IPS-NIHi7 (cell line): ENCODE data around the gene INPP1.
A peak's percentile ranks its signal among the peaks of the same experiment; 100 is the strongest.
"Not testable (repeated sequence)": the region's sequence is repeated elsewhere in the genome, so short reads cannot be mapped to it uniquely, and the experiment has no call there.

ENCODE experiments used
- DNase-seq: peaks from one replicate; pipeline ENCODE4 v3.0.0; 2012; ENCODE audit warnings: mixed read lengths; ENCODE audit errors: extremely low spot score

The INPP1 gene, protein sequence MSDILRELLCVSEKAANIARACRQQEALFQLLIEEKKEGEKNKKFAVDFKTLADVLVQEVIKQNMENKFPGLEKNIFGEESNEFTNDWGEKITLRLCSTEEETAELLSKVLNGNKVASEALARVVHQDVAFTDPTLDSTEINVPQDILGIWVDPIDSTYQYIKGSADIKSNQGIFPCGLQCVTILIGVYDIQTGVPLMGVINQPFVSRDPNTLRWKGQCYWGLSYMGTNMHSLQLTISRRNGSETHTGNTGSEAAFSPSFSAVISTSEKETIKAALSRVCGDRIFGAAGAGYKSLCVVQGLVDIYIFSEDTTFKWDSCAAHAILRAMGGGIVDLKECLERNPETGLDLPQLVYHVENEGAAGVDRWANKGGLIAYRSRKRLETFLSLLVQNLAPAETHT

DNA sequence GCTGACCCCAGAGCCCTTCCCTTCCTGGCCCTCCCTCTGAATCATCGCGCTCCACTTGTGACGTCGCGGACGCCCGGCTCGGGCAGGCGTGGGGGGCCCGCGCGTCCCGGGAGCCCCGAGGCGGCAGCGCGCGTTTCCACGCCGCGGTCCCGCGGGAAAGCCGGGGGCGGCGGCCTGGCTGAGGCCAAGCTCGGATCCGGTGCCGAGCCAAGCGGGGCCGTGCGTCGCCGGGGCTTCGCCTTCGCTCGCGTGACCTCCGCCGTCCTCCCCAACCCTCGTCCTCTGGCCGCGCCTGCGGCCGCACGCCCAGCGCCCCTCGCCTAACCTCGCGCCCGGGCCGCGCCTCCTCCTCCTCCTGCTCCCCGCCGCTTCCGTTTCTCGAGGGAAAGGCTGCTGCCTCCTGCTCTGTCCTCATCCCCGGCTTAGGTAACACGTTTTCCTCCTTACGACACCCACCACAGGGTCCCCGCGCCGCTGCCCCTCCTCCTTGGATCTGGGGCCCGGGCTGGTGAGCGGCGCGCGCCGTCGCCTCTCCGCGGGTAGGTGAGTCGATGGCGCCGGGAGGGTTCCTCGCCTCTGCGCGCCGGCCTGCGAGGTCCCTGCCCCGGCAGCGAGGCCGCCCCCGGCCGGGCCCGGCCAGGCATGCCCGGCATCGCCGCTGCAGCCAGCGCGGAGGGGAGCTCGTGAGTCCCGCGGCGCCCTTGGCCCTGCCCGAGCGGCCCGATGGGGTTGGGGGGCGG is at the start of gene INPP1:
Gene INPP1, plus strand, starts transcription at position 54 of the 740 bp plus-strand sequence. CDS start 16,514 bp downstream, outside the sequence.
- peak; percentile 64 for DNase-seq

DNA sequence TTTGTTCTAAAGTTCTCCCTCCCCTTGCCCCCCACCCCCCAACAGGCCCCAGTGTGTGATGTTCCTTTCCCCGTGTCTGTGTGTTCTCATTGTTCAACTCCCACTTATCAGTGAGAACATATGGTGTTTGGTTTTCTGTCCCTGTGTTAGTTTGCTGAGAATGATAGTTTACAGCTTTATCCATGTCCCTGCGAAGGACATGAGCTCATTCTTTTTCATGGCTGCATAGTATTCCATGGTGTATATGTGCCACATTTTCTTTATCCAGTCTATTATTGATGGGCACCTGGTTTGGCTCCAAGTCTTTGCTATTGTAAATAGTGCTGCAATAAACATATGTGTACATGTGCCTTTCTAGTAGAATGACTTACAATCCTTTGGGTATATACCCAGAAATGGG is 45.5 kb upstream of the INPP1 start:
- DNase-seq, result not testable (repeated sequence)

DNA sequence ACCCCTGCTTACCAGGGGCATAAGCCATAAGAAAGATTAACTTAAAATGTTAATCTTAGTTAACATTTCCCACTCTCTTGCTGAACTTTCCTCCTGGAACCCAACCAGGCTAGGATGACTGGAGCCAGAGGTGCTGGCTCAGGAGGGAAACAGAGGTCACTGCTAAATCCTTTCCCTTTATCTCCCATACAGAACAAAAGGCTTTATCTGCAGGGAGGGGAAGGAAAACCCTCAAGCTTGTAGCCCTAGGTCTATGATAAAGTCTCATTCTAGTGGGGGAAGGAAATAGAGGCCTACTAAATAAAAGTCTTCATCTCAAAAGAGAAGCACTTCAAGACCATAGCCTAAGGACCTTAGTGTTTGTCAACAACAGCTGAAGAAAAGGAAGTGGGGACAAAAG is 42.4 kb upstream of the INPP1 start:
- peak; percentile 16 for DNase-seq

DNA sequence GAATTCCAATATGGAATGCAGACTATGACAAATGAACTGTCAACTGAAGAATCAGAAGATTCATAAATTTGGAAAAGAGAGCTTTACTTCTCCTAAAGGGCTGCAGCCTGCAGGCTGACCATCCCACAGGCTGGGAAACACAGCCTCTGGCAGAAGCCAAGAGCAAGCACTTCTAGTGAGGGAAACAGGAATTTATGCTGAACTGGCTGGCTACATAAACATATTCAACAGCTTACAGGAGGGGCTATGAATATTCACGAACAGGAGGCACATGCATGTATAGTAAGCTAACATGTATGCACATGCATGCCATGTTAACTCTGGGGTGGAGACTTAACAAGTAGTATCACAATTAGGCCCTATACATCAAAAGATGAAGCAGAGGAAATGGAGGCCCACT is 41.3 kb upstream of the INPP1 start:
- no peak for DNase-seq

DNA sequence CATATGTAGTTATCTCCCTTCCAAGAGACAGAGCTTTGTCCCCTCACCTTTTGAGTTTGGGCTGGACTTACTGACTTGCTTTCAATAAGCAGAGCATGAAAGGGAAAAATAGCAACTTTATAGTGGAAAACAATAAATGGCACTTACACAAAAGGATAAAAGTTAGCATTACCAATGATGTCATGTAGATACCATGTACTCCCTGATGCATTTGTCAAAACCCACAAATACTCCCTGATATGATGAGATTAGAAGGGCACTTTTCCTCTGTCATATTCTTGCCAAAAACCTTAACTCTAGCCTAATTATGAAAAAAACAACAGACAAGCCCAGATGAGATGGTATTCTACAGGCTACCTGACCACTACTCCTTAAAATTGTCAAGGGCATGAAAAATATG is 39.7 kb upstream of the INPP1 start:
- no peak for DNase-seq

DNA sequence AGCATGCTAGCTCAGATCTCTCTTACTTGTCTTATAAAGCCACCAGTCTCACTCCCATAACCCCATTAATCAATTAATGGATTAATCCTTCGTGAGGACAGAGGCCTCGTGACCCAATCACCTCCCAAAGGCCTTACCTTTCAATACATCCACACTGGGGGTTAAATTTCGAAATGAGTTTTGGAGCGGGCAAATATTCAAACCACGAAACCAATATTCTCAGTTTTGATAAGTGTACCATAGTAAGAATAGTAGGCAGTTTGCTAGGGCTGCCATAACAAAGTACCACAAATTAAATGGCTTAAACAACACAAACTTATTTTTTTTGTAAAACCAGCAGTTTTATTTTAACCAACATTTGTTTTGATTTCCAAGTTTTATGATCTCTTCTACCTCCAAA is 39.0 kb upstream of the INPP1 start:
- DNase-seq, result no peak

DNA sequence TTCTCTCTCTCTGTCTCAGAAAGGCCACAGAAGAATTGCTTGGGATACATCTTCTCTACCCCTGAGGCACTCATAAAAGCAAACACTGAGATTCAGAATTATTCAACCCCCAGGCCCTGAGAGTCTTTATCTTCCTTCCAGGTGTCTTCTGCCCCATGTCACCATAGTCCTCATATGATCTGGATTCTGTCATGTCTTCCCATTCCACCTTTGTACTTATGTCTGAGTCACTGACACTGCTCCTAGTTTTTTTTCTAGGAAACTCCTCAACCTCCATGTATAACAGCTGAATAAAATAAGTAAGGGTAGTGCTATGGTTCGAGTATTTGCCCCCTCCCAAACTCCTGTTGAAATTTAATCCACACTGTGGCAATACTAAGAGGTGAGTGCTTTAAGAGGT is 35.4 kb upstream of the INPP1 start:
- DNase-seq, result no peak

DNA sequence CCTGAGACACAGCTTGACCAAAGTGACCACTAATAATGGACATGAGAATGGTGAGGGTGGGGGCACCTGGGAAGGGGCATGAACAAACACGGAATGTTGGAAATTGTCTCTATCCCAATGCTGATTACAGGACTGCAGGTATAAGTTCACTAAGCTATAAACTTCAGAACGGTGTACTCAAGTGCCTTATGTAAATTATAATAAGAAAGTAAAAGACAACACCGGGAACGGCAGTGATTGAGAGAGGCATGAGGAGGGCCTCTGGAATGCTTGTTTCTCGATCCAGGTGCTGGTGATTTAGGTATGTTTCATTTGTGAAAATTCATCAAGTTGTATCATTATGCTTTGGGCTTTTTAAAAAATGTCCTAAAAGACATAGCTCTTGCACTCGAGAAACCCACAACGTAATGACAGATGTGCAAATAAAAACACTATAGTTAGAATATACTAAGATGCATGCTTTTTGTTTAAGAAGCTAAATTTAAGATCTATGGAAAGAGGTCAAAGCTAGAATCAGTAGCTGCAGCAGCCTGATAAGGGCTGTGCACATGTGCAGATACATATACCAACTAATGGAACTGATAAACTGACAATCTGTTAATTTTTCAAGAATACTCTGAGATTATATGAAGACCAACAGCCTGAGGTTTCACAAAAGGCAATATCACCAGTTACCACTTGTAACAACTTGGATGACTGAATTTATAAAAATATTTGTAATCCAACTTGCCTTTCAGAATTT is 31.3 kb upstream of the INPP1 start:
- DNase-seq, result no peak

DNA sequence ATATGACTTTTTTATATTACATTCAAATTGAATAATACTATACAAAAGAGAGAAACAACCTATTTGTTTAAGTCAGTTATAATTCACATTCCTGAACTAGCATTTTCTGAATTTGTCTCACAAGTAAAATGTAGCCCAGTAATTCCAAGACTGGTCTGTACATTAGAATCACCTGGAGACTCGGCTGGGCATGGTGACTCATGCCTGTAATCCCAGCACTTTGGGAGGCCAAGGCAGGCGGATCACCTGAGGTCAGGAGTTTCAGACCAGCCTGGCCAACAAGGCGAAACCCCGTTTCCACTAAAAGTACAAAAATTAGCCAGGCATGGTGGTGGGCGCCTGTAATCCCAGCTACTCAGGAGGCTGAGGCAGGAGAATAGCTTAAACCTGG is 30.8 kb upstream of the INPP1 start:
- DNase-seq, result not testable (repeated sequence)

DNA sequence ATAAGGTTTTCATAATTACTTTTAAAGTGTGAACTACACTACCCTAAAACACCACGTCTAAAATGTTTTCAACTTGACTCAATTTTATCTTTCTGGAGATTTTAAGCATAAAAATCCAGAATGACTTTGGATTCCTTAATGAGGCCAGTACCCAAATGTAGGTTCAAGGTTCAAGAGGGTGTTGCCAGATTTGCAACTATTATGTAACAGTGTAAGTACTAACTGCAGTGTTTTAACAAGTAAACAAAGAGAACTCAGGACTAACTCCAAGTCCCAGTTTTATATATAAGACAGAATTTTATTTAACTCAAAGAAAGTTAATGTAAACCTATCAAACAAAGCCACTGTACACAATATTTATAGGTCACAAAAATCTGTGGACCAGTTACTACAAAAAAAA is 29.5 kb upstream of the INPP1 start:
- DNase-seq, result no peak

DNA sequence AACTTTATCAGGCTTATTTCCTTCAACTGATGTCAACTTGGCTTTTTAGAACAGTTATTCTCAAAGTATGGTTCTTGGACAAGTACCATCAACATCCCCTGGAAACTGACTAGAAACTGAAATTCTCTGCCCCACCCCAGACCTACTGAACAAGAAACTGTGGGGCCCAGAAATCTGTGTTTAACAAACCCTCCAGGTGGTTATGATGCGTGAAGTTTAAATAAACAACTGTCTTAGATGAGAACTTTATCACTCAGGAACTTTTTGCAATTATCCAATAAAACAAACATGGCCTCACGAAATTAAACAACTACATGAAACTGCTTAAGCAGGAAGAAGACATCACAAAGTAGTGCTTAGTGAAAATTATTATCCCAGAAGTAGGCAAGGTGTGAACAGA is 28.1 kb upstream of the INPP1 start:
- DNase-seq, result no peak

DNA sequence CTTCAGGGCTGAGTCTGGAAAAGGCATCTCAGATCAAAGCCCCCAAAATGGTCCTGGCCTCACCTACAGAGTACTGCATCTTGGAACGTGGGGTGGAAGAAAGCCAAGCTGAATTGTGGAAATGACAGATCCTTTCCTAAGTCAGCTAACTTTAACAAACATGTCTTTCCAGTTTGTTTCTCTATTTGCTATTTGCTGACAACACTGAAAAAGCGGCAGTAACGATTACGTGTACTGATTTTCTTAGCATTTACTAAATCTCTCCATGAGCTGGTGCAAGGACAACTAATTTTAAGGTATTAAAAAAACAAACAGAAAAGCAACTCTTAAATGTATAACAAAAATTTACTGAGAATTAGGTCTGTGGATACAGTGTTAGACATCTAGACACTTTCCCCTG is 24.9 kb upstream of the INPP1 start:
- no peak for DNase-seq

DNA sequence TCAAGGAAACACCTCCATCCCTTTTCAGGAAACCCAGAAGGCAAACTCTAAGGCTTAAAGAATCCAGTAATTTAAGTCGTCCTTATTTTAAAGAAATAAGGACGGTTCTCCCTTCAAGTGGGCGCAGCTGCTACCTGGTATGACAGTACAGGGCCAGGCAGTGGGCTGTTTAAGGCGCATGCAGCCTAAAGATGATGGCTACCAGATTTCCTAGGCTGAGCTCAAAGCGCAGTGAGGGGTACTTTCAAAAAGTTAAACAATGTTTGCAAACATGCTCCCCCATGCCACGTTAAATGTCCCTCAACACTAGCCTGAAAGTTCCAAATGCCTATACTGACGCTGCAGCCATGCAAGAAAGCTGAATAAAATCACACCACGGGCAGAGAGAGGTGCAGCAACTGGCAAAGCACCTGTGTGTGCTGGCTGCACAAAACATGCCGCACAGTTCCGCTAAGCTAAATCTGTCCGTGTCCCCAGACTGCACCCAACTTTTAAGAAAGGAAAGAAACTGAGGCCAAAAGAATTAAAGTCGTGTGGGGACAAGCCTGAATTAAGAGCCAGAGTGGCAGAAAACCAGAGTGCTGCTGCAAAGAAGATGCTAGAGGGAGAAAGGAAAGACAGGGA is 24.3 kb upstream of the INPP1 start:
- DNase-seq, result no peak

DNA sequence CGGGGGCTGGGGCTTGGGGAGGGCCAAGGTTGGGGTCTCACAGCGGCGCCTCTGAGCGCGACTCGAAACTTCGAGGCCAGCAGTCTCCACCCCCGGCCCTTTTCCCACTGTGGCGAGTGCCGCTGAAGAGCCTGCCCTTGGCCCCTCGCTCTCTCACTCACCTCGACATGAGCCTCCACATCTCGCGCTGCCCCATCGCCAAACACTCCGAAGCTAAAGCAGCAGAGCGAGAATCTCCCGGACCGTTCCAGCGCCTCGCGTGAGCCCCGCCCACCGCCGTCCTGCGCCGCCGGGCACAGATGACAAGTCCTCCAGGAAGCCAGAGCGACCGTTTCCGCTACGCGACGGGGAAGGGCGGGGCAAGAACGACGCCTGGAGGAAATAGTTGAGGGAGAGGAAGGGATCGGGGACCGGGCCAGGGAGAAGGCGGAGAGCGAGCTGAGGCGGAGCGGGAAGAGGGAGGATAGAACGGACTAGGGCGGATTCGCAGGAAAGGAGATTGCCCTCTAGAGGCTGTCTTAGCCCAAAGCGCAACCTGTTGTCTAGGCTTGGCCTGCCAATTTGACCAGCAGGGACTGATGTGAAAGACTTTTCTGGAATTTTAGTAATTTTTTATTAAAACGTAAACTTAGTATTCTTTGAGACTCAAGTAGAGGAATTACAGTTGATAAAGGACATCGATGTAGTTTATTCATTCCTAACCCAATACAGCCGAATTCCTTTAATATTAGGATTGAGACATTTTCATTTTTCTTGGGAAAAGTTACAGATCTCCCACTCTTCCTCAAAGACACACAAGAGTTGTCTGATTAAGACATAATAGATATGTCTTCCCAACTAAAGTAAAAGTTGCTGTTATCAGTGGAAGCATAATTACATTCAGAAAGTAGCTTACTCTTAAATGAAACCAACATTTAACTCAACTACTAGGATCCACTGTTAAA is 23.6 kb upstream of the INPP1 start, which contains the start of gene HIBCH:
Gene HIBCH, minus strand, starts transcription at position 272 of the 944 bp plus-strand sequence. Its CDS starts 76 bp downstream, at position 196.
- DNase-seq, result peak; percentile 93

DNA sequence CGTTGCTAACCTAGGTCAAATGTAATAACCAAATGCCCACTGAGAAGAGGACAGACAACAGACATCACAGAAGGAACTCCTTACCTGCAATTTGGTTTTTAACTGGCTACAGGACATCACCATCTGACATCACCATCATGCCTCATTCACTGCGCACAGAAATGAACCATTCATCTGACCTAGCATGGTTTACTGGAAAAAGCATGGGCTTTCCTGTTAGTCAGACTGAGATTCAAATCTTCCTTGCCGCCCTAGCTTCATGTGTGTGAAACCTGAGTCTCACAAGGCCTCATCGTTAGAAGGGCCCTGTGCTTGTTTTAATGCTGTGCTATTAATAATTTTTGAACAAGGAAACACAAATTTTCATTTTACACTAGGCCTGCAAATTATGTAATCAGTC is 22.7 kb upstream of the INPP1 start:
- no peak for DNase-seq

DNA sequence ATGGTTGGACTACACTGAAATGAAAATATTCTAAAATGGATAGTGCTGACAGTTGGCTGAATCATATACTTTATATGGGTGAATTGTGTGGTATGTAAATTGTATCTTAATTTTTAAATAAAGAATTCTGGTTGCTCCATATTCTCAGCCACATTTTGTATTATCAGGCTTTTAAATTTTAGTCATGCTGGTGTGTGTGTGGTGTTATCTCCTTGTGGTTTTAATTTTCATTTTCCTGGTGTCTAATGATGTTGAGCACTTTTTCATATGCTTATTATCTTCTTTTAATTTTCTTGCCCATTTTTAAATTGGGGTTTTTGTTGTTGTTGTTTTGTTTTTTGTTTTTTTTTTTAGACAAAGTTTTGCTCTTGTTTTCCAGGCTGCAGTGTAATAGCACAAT is 20.0 kb upstream of the INPP1 start:
- DNase-seq, result no peak

DNA sequence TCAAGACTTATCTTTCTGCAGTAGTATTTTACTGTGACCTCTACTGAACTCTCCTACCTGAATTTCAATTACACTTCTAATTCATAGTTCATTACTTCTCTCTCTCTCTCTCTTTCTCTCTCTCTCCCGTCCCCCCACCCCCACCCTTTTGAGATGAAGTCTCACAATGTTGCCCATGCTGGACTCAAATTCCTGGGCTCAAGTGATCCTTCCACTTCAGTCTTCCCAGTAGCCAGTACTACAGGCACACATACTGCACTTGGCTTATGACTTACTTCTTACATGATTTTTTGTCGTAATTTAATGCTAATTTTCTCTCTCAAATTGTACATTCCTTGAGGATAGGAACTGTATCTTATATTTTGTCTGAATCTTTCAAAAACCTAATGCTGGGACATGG is 17.8 kb upstream of the INPP1 start:
- DNase-seq, result no peak

DNA sequence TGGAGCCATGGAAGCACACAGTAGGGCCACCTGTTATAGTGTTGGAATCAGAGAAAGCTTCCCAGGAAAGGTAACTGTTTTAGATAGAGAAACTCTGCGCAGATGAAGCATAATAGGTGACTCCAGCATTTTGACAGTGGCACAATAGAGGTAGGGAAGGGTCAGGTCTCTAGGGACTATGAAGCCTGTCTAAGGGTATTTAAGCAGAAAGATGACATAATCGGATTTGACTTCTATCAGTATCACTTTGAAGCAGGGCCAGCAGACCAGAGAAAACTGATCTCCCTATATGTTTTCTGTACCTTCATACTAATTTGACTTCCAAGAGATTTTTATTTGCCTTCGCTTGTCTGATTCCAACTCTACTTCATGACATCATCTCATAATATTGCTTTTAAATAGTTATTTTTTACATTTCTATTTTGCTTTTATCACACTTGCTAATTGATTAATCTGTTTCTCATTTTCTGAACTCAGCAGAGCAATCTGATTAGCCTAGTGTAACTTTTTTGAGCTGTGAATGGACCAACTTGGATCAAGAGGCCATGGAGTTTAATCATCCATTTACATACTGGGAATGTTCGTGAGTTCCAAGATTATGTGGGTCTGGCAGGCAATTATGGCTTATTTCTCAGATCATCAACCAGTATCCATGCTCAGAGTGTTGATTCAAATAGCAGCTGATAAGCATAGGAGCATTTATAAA is 15.4 kb upstream of the INPP1 start:
- DNase-seq, result no peak

DNA sequence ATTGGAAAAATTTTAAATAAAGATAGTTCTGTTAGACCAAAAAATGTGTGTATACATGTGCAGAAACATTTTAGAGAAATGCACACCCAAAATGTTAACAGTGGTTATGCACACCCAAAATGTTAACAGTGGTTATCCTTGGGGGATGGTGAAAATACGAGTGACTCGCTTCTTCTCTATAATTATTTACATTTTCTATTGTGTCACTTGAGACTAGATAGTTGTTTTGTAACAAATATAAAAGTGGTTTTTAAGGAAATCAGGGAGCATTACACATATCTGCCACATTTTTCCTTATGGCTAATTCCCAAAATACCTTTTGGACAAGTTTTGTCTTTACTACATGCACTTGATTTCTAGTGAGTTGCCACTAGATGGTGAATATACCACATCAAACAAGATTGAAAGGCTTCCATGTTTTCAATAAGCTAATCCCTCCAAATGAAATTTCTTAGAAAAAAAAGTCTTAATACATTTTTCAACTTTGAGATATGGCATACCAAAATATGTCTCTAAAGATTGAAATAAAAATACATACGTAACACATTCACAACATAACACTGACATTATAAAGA is 14.7 kb upstream of the INPP1 start:
- no peak for DNase-seq

DNA sequence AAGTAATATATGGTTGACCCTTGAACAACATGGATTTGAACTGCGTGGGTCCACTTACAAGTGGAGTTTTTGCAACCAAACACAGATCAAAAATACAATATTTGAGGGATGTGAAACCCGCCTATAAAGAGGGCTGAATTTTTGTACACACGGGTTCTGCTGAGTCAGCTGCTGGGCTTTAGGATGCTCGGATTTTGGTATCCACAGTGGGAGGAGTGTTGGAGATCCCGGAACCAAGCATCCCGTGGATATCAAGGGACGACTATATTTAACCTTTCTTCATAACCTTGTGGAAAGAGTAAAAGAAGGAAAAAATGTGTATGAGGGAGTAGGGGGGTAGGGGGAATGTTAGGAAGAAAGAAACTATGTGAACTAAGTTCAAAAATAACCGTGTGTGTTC is 10.0 kb upstream of the INPP1 start:
- DNase-seq, result no peak
